Prostate gland (tissue), 2 donors: ENCODE results near the gene KCNH6.

ENCODE experiments used
- POLR2A ChIP-seq: fragments of 450-650 bp; IDR thresholded peaks from one replicate; pipeline ENCODE4 v1.6.1; 2016; ENCODE audit warnings: antibody characterized with exemption, mild to moderate bottlenecking
- TF ChIP-seq, protein P1 (sequence below), 4 experiments: fragments of 200-600 bp in 2 of 4; fragments of 450-650 bp in 2 of 4; sonication (generic) in 2 of 4; IDR thresholded peaks; 1 replicate in 3 of 4; 2 replicates in 1 of 4; pipeline ENCODE4 v1.5.1; 2016 to 2019; ENCODE audit warnings: antibody characterized with exemption in 4 of 4, mild to moderate bottlenecking in 2 of 4, moderate library complexity in 2 of 4

DNA sequence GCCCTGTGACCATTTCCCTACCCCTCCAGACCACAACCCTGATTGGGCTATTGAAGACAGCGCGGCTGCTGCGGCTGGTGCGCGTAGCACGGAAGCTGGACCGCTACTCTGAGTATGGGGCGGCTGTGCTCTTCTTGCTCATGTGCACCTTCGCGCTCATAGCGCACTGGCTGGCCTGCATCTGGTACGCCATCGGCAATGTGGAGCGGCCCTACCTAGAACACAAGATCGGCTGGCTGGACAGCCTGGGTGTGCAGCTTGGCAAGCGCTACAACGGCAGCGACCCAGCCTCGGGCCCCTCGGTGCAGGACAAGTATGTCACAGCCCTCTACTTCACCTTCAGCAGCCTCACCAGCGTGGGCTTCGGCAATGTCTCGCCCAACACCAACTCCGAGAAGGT lies 12.5 kb downstream of the KCNH6 start:
- TF ChIP-seq, protein P1, sequence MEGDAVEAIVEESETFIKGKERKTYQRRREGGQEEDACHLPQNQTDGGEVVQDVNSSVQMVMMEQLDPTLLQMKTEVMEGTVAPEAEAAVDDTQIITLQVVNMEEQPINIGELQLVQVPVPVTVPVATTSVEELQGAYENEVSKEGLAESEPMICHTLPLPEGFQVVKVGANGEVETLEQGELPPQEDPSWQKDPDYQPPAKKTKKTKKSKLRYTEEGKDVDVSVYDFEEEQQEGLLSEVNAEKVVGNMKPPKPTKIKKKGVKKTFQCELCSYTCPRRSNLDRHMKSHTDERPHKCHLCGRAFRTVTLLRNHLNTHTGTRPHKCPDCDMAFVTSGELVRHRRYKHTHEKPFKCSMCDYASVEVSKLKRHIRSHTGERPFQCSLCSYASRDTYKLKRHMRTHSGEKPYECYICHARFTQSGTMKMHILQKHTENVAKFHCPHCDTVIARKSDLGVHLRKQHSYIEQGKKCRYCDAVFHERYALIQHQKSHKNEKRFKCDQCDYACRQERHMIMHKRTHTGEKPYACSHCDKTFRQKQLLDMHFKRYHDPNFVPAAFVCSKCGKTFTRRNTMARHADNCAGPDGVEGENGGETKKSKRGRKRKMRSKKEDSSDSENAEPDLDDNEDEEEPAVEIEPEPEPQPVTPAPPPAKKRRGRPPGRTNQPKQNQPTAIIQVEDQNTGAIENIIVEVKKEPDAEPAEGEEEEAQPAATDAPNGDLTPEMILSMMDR (IDR thresholded peaks at IDR 0.05): no peak
- no peak for TF ChIP-seq POLR2A
